K562 treated with DMSO at 1 percent for 12 hours (cell line): ENCODE data around the gene OSBPL1A. TPM values are rescaled to one million over a fixed set of nuclear protein-coding genes. Genes with fewer than 3 reads are reported as not detected.

ENCODE experiments used
- total RNA-seq: library from RNA; unstranded; fragments of 300-600 nt; gene quantifications from 2 replicates; pipeline ENCODE4 v1.2.3, GENCODE V29; 2022; ENCODE audit not compliant: insufficient read depth

OSBPL1A gene
- not detected in 2 replicates for total RNA-seq

DNA sequence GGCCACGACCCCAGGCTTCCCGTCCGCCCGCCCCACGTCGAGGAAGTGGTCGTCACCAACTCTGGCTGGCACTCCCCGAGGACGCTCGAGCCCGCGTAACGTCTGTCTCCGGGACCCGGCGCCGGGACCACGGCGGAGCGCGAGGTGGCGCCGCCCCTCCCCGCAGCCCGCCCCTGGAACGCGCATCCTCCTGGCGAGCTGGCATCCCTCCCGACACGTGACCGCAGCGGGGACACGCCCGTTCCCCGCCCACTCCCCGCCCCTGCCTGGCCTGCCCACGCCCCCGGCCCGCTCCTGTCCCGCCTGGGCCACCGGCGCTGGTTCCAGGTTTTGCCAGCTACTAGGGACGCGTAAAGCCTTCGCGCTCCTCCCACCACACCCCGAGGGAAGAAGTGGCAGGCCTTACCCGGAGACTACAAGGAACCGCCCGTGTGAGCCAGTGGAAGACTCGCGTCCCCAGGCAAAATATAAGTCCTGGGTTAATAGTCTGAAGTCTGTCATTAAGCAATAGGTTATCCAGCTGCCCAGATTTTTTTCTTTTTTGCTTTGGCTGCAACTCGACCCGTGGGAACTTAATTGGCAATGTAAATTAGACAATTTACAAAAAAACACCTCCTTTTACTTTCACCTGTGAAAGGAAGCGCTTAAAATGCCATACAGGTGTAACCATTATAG, at the start of gene OSBPL1A:
Gene OSBPL1A (minus strand): TSS at position 131 of the 675 bp plus-strand sequence. CDS start 20,291 bp downstream, outside the sequence.

DNA sequence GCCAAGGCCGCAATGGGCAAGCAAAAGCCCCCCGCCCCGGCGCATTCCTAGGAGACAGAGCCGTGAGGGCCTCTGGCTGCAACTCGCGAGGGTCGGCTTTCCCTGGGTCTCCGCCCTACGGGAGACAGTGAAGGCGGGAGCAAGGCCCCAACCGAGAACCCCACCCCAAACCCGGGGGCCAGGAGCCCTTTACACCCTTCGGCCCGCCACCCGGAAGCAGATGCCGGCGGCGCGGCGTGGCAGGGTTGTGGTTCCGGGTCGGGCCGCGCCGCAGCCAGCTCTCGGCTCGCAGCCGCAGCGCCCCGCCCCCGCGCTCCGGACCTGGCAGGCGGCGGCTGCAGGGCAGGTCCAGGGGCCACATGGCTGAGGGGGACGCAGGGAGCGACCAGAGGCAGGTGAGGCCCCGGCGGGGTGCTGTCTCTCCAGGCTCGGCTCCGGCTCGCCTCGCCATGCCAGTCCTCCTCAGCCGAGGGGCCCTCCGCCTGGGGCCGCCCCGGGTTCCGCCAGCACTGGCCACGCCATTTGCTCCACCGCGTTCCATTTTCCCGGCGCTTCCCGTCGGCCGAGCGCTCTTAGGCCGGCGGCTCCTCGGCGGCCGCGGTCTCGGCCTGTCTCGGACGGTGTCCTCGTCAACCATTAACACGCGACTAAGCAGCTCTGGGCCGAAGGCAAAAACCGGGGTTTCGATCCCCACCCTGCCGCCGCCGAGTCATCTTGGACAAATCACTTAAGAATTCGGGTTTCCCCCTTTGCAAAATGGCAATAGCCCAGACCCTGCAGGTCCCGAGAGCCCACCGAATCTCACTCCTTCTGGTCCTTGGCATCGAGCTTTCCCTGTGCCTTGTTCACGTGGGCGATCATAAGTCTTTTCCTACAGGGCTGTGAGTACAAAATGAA, 29.0 kb upstream of the OSBPL1A start, which contains the start of gene IMPACT:
Gene IMPACT (plus strand): TSS at position 273 of the 897 bp plus-strand sequence. CDS start 87 bp downstream, at position 360.

DNA sequence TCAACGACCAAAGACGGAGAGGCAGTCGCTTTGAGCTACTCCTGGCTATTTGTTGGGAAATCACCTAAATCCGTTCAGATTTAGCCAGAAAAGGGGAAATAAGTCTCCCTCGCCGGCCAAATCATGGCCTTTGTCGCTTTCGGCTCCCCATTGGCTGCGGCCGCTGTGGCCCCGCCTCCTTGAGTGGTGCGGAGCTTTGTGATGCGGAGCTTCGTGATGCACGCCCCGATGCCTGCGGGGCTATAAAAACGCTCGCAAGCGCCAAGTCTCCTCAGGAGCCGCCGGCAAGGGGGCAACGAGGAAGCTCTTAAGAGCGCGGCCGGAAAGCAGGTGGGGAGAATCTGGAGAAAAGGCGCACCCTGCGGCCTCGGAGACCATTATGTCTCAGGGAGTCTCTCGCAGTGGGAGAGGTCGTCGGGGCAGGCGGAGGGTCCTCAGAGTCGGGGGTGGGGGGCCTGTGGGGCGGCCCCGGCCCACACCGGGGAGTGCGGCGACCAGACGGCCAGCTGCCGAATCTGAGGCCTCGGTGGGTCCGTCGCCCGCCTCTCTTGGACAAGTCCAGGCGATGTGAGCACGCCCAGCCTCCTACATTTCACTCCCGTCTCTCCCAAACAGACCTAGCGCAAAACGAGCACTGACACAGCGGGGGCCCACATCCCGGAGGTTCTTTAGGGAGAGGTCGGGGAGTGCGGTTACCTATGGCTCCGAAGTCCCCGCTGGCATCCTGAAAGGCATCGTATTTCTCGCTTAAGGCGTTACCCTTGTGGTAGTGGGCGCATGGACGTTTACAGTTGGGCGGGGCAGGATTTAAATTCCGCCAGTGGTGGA, 258.6 kb downstream of the OSBPL1A start, which contains the start of gene CABYR:
Gene CABYR (plus strand): TSS at position 274 of the 828 bp plus-strand sequence. CDS start 4,053 bp downstream, outside the sequence.

Other genes starting within 250 kb of the OSBPL1A start
- gene IMPACT, start 28.8 kb upstream of the OSBPL1A start, total RNA-seq, result 2.8 and 8.2 TPM in 2 replicates
- gene HRH4, start 62.8 kb upstream of the OSBPL1A start, total RNA-seq, result not detected in 2 replicates